Osteoblast (primary cell): ENCODE measurements around the gene EIF3B. TPM values are rescaled to one million over a fixed set of nuclear protein-coding genes. Genes with fewer than 3 reads are reported as not detected.
"Not testable (repeated sequence)": the region's sequence is repeated elsewhere in the genome, so short reads cannot be mapped to it uniquely, and the experiment has no call there.

Experiments used
- DNase-seq: peaks from one replicate; pipeline ENCODE4 v3.0.0; 2011; ENCODE audit warnings: low spot score, mixed read lengths; ENCODE audit not compliant: insufficient read length; ENCODE audit errors: missing footprints
- H2AFZ ChIP-seq: 2 replicates; pipeline ENCODE4 v1.6.0; 2011; ENCODE audit warnings: mild to moderate bottlenecking, low read length
- H3K27ac ChIP-seq: 2 replicates; pipeline ENCODE4 v1.5.1; 2011; ENCODE audit warnings: mild to moderate bottlenecking, low read depth, low read length, moderate library complexity
- H3K27me3 ChIP-seq: 2 replicates; pipeline ENCODE4 v1.6.0; 2012; ENCODE audit warnings: mild to moderate bottlenecking, control low read depth, inconsistent platforms, low read length, moderate library complexity; ENCODE audit not compliant: insufficient read depth
- H3K36me3 ChIP-seq: 2 replicates; pipeline ENCODE4 v1.5.1; 2011; ENCODE audit warnings: mild to moderate bottlenecking, low read length, control low read depth, moderate library complexity; ENCODE audit not compliant: insufficient read depth
- H3K4me1 ChIP-seq: 2 replicates; pipeline ENCODE4 v1.5.1; 2011; ENCODE audit warnings: mild to moderate bottlenecking, low read length, control low read depth, moderate library complexity; ENCODE audit not compliant: insufficient read depth
- H3K4me2 ChIP-seq: 2 replicates; pipeline ENCODE4 v1.6.0; 2011; ENCODE audit warnings: mild to moderate bottlenecking, low read length; ENCODE audit not compliant: insufficient read depth
- H3K4me3 ChIP-seq: fragments of 200-600 bp; sonication (generic); 3 replicates; pipeline ENCODE4 v1.5.1; 2012; ENCODE audit warnings: mild to moderate bottlenecking, low read length, inconsistent platforms; ENCODE audit not compliant: insufficient read depth
- H3K79me2 ChIP-seq: 2 replicates; pipeline ENCODE4 v1.6.0; 2012; ENCODE audit warnings: mild to moderate bottlenecking, low read length, control low read depth, inconsistent platforms; ENCODE audit not compliant: insufficient read depth
- H3K9me3 ChIP-seq: 2 replicates; pipeline ENCODE4 v1.5.1; 2011; ENCODE audit warnings: low read depth, low read length, control low read depth
- H4K20me1 ChIP-seq: 2 replicates; pipeline ENCODE4 v1.6.0; 2012; ENCODE audit warnings: mild to moderate bottlenecking, low read length, control low read depth; ENCODE audit not compliant: insufficient read depth
- CTCF ChIP-seq: IDR thresholded peaks from 2 replicates; pipeline ENCODE4 v1.5.1; 2011; ENCODE audit warnings: mild to moderate bottlenecking, low read depth, low read length, moderate library complexity; ENCODE audit errors: extremely low read depth
- total RNA-seq: library from RNA; depleted of rRNA; stranded (reverse); fragments of >200 nt; gene quantifications from 2 replicates; pipeline ENCODE4 v1.2.3, GENCODE V29; 2012

The EIF3B gene
- total RNA-seq, 1 donor = 176 TPM

DNA sequence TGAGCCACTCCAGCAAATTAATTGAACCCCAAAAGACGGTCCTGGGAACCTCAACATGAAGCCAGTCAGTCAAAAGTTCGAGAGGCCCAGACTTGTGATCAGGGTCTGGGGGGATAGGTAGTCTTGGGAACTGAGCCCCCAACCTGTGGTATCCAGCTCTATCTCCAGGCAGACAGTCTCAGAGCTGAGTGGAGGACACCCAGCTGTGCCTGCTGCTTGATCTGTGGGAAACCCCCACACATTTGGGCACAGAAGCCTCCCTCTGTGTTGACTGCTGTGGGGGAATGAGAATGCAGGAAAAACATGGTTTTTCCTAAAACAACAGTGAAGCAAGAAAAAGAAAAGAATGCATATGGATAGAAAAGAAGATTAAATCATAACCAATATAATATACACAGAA lies 24.1 kb upstream of the EIF3B start:
- TF ChIP-seq CTCF = no peak
- no peaks in the 10 kb centered on the region for H3K4me1 ChIP-seq
- no peaks in the 10 kb centered on the region for H4K20me1 ChIP-seq
- DNase-seq = no peak
- no peak overlapping the region for H3K27ac ChIP-seq
- H3K27me3 ChIP-seq = no peaks in the 10 kb centered on the region
- H2AFZ ChIP-seq = no peak overlapping the region
- no peaks in the 10 kb centered on the region for H3K9me3 ChIP-seq
- no peak overlapping the region for H3K4me3 ChIP-seq
- no peaks in the 10 kb centered on the region for H3K79me2 ChIP-seq
- H3K36me3 ChIP-seq = peaks cover 8% of the 10 kb centered on the region
- no peak overlapping the region for H3K4me2 ChIP-seq

DNA sequence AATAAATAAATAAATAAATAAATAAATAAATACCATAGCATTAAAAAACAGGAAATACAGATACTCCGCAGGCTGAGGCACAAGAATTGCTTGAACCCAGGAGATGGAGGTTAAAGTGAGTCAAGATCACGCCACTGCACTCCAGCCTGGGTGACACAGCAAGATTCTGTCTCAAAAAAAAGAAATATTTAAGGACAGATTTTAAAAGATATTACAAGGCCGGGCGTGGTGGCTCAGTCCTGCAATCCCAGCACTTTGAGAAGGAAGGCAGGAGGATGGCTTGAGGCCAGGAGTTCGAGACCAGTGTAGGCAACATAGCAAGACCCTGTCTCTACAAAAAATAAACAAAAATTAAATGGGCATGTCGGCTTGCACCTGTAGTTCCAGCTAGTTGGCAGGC lies 22.9 kb upstream of the EIF3B start:
- TF ChIP-seq CTCF = no peak
- H3K4me2 ChIP-seq = no peak overlapping the region
- no peaks in the 10 kb centered on the region for H4K20me1 ChIP-seq
- no peaks in the 10 kb centered on the region for H3K79me2 ChIP-seq
- DNase-seq = no peak
- H3K4me3 ChIP-seq = no peak overlapping the region
- H3K27ac ChIP-seq = no peak overlapping the region
- peaks cover 8% of the 10 kb centered on the region for H3K36me3 ChIP-seq
- H3K4me1 ChIP-seq = no peaks in the 10 kb centered on the region
- no peaks in the 10 kb centered on the region for H3K27me3 ChIP-seq
- no peaks in the 10 kb centered on the region for H3K9me3 ChIP-seq
- no peak overlapping the region for H2AFZ ChIP-seq

DNA sequence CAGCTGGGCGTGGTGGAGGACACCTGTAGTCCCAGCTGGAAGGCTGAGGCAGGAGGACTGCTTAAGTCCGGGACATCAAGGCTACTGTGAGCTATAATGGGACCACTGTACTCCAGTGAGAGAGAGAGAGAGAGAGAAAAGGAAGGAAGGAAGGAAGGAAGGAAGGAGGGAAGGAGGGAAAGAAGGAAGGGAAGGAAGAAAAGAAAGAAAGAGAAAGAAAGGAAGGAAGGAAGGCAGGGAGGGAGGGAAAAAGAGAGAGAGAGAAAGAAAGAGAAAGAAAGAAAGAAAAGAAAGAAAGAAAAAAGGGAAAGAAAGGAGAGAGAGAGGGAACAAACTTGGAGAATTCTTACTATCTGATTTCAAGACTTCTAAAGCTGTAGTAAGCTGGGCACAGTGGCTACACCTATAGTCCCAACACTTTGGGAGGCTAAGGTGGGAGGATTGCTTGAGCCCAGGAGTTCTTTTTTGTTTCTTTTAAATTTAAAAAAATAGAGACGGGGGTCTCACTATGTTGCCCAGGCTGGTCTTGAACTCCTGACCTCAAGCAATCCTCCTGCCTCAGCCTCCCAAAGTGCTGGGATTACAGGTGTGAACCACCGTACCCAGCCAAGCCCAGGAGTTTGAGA lies 21.9 kb upstream of the EIF3B start:
- DNase-seq, H4K20me1 ChIP-seq, H2AFZ ChIP-seq, H3K27me3 ChIP-seq, H3K36me3 ChIP-seq, H3K9me3 ChIP-seq, H3K79me2 ChIP-seq, H3K27ac ChIP-seq, H3K4me2 ChIP-seq, H3K4me3 ChIP-seq, H3K4me1 ChIP-seq: not testable (repeated sequence)

DNA sequence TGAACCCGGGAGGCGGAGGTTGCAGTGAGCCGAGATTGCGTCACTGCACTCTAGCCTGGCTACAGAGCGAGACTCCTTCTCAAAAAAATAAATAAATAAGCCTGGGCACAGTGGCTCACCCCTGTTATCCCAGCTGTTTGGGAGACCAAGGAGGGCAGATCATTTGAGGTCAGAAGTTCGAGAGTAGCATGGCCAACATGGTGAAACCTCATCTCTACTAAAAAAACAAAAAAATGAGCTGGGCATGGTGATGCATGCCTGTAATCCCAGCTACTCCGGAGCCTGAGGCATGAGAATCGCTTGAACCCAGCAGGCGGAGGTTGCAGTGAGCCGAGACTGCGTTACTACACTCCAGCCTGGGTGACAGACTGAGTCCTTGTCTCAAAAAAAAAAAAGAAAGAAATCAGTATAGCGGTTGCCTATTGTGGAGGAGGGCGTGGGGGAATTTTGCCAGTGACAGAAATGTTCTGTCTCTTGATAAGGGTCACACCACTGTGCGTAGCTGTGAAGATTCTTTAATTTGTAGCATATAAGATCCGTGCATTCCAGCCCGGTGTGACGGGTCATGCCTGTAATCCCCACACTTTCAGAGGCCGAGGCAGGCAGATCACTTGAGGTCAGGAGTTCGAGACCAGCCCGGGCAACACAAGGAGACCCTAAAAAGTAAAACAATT lies 17.9 kb upstream of the EIF3B start:
- no peak for TF ChIP-seq CTCF
- Histone ChIP-seq H2AFZ (no peak overlapping the region), H3K27me3 (no peaks in the 10 kb centered on the region), H3K9me3 (no peaks in the 10 kb centered on the region), H3K79me2 (peaks cover 2% of the 10 kb centered on the region), H3K4me2 (no peak overlapping the region), H3K36me3 (peaks cover 8% of the 10 kb centered on the region), H3K4me1 (no peaks in the 10 kb centered on the region), H3K27ac (no peak overlapping the region), H3K4me3 (no peak overlapping the region), H4K20me1 (peaks cover 2% of the 10 kb centered on the region)
- peak; percentile 17 for DNase-seq

- not testable (repeated sequence) for H3K9me3 ChIP-seq, DNase-seq, H3K36me3 ChIP-seq, H4K20me1 ChIP-seq, H3K27me3 ChIP-seq, H3K4me1 ChIP-seq, H3K79me2 ChIP-seq
- peak overlapping the region; percentile 60 for H3K27ac ChIP-seq
- peak overlapping the region; percentile 30 for H3K4me3 ChIP-seq
- H3K4me2 ChIP-seq = peak overlapping the region; percentile 71
- H2AFZ ChIP-seq = peak overlapping the region; percentile 71
Observed at GRCh38 chr7:2347351-2348063, 7.1 kb upstream of the EIF3B start.
